MM.1S (cell line): ENCODE measurements around the gene TMOD4.

ENCODE experiments used
- DNase-seq: peaks from one replicate; pipeline ENCODE4 v3.0.0-alpha.2; 2015
- H2AFZ ChIP-seq: fragments of 300-600 bp; sonication (generic); 2 replicates; pipeline ENCODE4 v1.6.0; 2016; ENCODE audit warnings: antibody characterized with exemption, low read length
- H3F3A ChIP-seq: fragments of 300-600 bp; sonication (generic); 2 replicates; pipeline ENCODE4 v1.6.1; 2016; ENCODE audit warnings: mild to moderate bottlenecking, antibody characterized with exemption, low read length, moderate library complexity, mixed read lengths; ENCODE audit not compliant: insufficient read depth
- H3K27ac ChIP-seq: fragments of 300-600 bp; sonication (generic); 2 replicates; pipeline ENCODE4 v1.5.1; 2016; ENCODE audit warnings: mild to moderate bottlenecking, low read length
- H3K27me3 ChIP-seq: fragments of 300-600 bp; sonication (generic); replicated peaks from 2 replicates; pipeline ENCODE4 v1.6.0; 2016; ENCODE audit warnings: low read length; ENCODE audit not compliant: insufficient read depth
- H3K36me3 ChIP-seq: fragments of 300-600 bp; sonication (generic); replicated peaks from 2 replicates; pipeline ENCODE4 v1.6.1; 2016; ENCODE audit warnings: mild to moderate bottlenecking, low read length, mixed read lengths; ENCODE audit not compliant: insufficient read depth
- H3K4me1 ChIP-seq: fragments of 300-600 bp; sonication (generic); 2 replicates; pipeline ENCODE4 v1.6.1; 2016; ENCODE audit warnings: low read length, mixed read lengths
- H3K4me2 ChIP-seq: fragments of 300-600 bp; sonication (generic); 2 replicates; pipeline ENCODE4 v1.6.0; 2016; ENCODE audit warnings: low read depth, low read length
- H3K4me3 ChIP-seq: fragments of 300-600 bp; sonication (generic); 2 replicates; pipeline ENCODE4 v1.5.1; 2016; ENCODE audit warnings: low read length, mixed read lengths
- H3K79me2 ChIP-seq: fragments of 300-600 bp; sonication (generic); 2 replicates; pipeline ENCODE4 v1.6.1; 2016; ENCODE audit warnings: mixed run types, low read length, mixed read lengths
- H3K9ac ChIP-seq: fragments of 300-600 bp; sonication (generic); 2 replicates; pipeline ENCODE4 v1.6.1; 2016; ENCODE audit warnings: low read length, mixed read lengths
- H3K9me2 ChIP-seq: fragments of 300-600 bp; sonication (generic); replicated peaks from 2 replicates; pipeline ENCODE4 v1.6.1; 2016; ENCODE audit warnings: mild to moderate bottlenecking, low read length, mixed read lengths; ENCODE audit not compliant: insufficient read depth
- H3K9me3 ChIP-seq: fragments of 300-600 bp; sonication (generic); replicated peaks from 2 replicates; pipeline ENCODE4 v1.6.1; 2016; ENCODE audit warnings: mild to moderate bottlenecking, low read length, mixed read lengths; ENCODE audit not compliant: insufficient read depth
- H4K20me1 ChIP-seq: fragments of 300-600 bp; sonication (generic); 2 replicates; pipeline ENCODE4 v1.6.1; 2016; ENCODE audit warnings: mild to moderate bottlenecking, low read length, moderate library complexity, mixed read lengths; ENCODE audit not compliant: insufficient read depth
- CTCF ChIP-seq: fragments of 300-600 bp; sonication (generic); IDR thresholded peaks from 2 replicates; pipeline ENCODE4 v1.5.1; 2016; ENCODE audit warnings: antibody characterized with exemption, low read length, mixed read lengths
- EZH2 ChIP-seq: fragments of 300-600 bp; sonication (generic); optimal IDR thresholded peaks from 2 replicates; pipeline ENCODE3; 2017; ENCODE audit warnings: low read depth, mild to moderate bottlenecking, antibody characterized with exemption, low read length, mixed read lengths
- EZH2phosphoT487 ChIP-seq: fragments of 300-600 bp; sonication (generic); IDR thresholded peaks from 2 replicates; pipeline ENCODE4 v1.6.1; 2018; ENCODE audit warnings: antibody characterized with exemption, low read length

Gene TMOD4

GRCh38 chr1:151133018-151133806 lies 42.6 kb downstream of the TMOD4 start:
- Histone ChIP-seq H3K4me1 (peaks cover 9% of the 10 kb centered on the region), H4K20me1 (no peaks in the 10 kb centered on the region), H3K4me3 (no peak overlapping the region), H3K79me2 (no peaks in the 10 kb centered on the region), H2AFZ (no peak overlapping the region), H3K9ac (no peak overlapping the region), H3K9me2 (no peaks in the 10 kb centered on the region), H3K36me3 (no peaks in the 10 kb centered on the region), H3K9me3 (no peaks in the 10 kb centered on the region), H3K27me3 (peaks cover 32% of the 10 kb centered on the region), H3K27ac (no peak overlapping the region), H3K4me2 (no peak overlapping the region), H3F3A (no peaks in the 10 kb centered on the region)
- no peak for DNase-seq
- TF ChIP-seq EZH2: no peak
- no peak for TF ChIP-seq CTCF
- no peak for TF ChIP-seq EZH2phosphoT487

GRCh38 chr1:151132335-151133017 lies 43.3 kb downstream of the TMOD4 start:
- no peak overlapping the region for H3K9ac ChIP-seq
- H3K9me3 ChIP-seq: no peaks in the 10 kb centered on the region

GRCh38 chr1:151131701-151132334 lies 44.0 kb downstream of the TMOD4 start:
- Histone ChIP-seq H3K4me2 (no peak overlapping the region), H3K27ac (no peak overlapping the region), H3K9me3 (no peaks in the 10 kb centered on the region), H2AFZ (no peak overlapping the region), H3K9ac (no peak overlapping the region), H3K36me3 (no peaks in the 10 kb centered on the region), H3K27me3 (peaks cover 31% of the 10 kb centered on the region), H3F3A (no peaks in the 10 kb centered on the region), H3K79me2 (no peaks in the 10 kb centered on the region), H3K4me3 (no peak overlapping the region), H4K20me1 (no peaks in the 10 kb centered on the region), H3K9me2 (no peaks in the 10 kb centered on the region), H3K4me1 (peaks cover 9% of the 10 kb centered on the region)
- no peak for DNase-seq
- TF ChIP-seq EZH2phosphoT487 (no peak), CTCF (no peak), EZH2 (no peak)

More at GRCh38 chr1:151132335-151133017, 43.3 kb downstream of the TMOD4 start:
- H3K4me2 ChIP-seq: no peak overlapping the region
- H3K4me1 ChIP-seq: peaks cover 9% of the 10 kb centered on the region
- no peaks in the 10 kb centered on the region for H3F3A ChIP-seq
- DNase-seq: no peak
- TF ChIP-seq CTCF (no peak), EZH2 (no peak), EZH2phosphoT487 (no peak)
- H4K20me1 ChIP-seq: no peaks in the 10 kb centered on the region
- no peak overlapping the region for H3K27ac ChIP-seq
- H3K4me3 ChIP-seq: no peak overlapping the region
- no peaks in the 10 kb centered on the region for H3K9me2 ChIP-seq
- H3K27me3 ChIP-seq: peaks cover 31% of the 10 kb centered on the region
- no peaks in the 10 kb centered on the region for H3K36me3 ChIP-seq
- no peak overlapping the region for H2AFZ ChIP-seq
- H3K79me2 ChIP-seq: no peaks in the 10 kb centered on the region
